BJ (cell line): Measurements from ENCODE around the gene SDK1. TPM values are rescaled to one million over a fixed set of nuclear protein-coding genes. Genes with fewer than 3 reads are reported as not detected.

Experiments
- CTCF ChIA-PET: fragments of 350-600 bp; formaldehyde crosslinking; extraction: SDS; loops from one replicate; lab custom pipeline; 2021; ENCODE audit warnings: antibody characterized with exemption, inconsistent platforms; lab: Yijun Ruan, JAX
- POLR2A ChIA-PET: fragments of 300-600 bp; sonication (Branson Sonifier 250); formaldehyde crosslinking; extraction: SDS; loops from one replicate; lab custom pipeline; 2021; ENCODE audit warnings: antibody characterized with exemption; lab: Charles Lee
- DNase-seq: peaks from one replicate; pipeline ENCODE4 v3.0.0-alpha.2; 2011; ENCODE audit warnings: low read depth
- H3K27me3 ChIP-seq: 2 replicates; pipeline ENCODE4 v1.6.0; 2011; ENCODE audit warnings: low read length; ENCODE audit not compliant: control insufficient read depth, insufficient read depth
- H3K36me3 ChIP-seq: 2 replicates; pipeline ENCODE4 v1.5.1; 2011; ENCODE audit warnings: low read length; ENCODE audit not compliant: control insufficient read depth, insufficient read depth
- H3K4me3 ChIP-seq: 2 replicates; pipeline ENCODE4 v1.5.1; 2011; ENCODE audit warnings: low read depth, mild to moderate bottlenecking, control low read depth, low read length
- polyA plus RNA-seq: library from polyadenylated mRNA; depleted of rRNA; stranded (reverse); fragments of >200 nt; gene quantifications from 2 replicates; pipeline ENCODE4 v1.2.3, GENCODE V29; 2011
- TF ChIP-seq, protein P1 (sequence below): IDR thresholded peaks from 2 replicates; pipeline ENCODE4 v1.5.1; 2011; ENCODE audit warnings: low read depth, mild to moderate bottlenecking, control low read depth, inconsistent platforms, low read length, moderate library complexity; ENCODE audit not compliant: insufficient read depth

The SDK1 gene
- polyA plus RNA-seq, 1 experiment = 0.01 TPM

DNA sequence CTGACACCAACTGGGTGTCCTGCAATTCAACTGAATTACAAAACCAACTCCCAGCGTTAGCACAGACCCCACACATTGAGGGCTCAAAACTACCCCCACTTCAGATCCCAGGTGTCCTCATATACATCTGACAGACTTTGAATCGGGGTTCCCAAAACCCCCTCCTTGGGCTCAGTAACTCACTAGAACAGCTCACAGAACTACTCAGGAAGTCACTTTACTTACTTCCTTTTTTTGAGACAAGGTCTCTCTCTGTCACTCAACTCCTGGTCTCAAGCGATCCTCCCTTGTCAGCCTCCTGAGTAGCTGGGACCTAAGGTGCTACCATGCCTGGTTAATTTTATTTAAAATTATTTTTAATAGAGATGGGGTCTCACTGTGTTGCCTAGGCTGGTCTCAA, 456.0 kb downstream of the SDK1 start:
- Histone ChIP-seq H3K4me3 (no peak overlapping the region), H3K36me3 (no peaks in the 10 kb centered on the region), H3K27me3 (no peaks in the 10 kb centered on the region)
- DNase-seq = no peak
- CTCF ChIA-PET = no interaction called here
- TF ChIP-seq, protein P1, sequence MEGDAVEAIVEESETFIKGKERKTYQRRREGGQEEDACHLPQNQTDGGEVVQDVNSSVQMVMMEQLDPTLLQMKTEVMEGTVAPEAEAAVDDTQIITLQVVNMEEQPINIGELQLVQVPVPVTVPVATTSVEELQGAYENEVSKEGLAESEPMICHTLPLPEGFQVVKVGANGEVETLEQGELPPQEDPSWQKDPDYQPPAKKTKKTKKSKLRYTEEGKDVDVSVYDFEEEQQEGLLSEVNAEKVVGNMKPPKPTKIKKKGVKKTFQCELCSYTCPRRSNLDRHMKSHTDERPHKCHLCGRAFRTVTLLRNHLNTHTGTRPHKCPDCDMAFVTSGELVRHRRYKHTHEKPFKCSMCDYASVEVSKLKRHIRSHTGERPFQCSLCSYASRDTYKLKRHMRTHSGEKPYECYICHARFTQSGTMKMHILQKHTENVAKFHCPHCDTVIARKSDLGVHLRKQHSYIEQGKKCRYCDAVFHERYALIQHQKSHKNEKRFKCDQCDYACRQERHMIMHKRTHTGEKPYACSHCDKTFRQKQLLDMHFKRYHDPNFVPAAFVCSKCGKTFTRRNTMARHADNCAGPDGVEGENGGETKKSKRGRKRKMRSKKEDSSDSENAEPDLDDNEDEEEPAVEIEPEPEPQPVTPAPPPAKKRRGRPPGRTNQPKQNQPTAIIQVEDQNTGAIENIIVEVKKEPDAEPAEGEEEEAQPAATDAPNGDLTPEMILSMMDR = no peak
- POLR2A ChIA-PET = no interaction called here

DNA sequence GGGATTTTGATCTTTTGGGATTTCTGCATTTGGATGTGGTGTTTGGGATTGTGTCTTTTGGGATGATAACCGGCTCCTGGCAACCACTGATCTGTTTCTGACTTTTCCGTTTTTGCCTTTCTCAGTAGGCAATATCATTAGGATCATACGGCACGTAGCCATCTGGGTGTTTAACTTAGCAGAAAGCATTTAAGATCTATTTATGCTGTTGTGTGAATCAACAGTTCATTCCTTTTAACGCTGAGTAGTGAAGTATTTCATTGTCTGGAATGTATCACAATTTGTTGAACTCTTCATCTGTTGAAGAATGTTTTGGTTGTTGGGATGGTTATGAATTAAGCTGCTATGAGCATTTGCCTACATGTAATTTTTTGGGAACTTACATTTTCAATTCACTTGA, 459.6 kb downstream of the SDK1 start:
- DNase-seq = no peak
- TF ChIP-seq, protein P1 = no peak
- CTCF ChIA-PET = no interaction called here
- Histone ChIP-seq H3K36me3 (no peaks in the 10 kb centered on the region), H3K27me3 (no peaks in the 10 kb centered on the region), H3K4me3 (no peak overlapping the region)
- POLR2A ChIA-PET = no interaction called here

DNA sequence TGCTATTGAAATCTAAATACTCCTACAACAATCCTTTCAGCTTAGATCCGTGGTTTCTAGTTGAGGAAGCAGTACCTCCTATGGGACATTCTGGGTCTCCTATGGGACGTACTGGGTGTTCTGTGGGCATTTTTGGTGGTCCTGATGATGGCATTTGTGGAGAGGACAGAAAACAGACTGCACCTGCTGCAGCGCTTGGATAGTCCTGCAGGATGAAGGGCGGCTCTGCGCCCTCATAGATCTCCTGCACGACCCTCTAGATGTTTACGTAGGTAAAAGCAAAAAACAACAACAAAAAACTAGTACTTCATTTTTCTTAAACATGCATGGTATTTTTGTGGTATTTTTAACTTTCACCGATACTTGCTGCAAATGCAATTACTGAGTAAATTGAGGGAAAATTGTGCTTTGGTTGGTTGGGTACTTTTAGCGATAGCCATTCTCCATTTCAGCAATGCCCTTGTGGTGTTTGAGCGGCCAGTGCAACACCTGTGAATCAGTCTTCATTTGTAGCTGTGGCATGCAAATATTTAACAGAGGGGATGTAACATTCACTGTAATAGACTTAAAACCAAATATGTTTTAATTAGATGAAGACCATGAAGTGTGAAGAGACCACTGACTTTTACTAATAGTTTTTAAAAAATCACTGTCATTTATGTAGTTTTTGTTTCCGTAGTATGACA, 461.2 kb downstream of the SDK1 start:
- POLR2A ChIA-PET = no interaction called here
- TF ChIP-seq, protein P1 = no peak
- Histone ChIP-seq H3K4me3 (no peak overlapping the region), H3K27me3 (no peaks in the 10 kb centered on the region), H3K36me3 (no peaks in the 10 kb centered on the region)
- DNase-seq = no peak
- CTCF ChIA-PET = no interaction called here

DNA sequence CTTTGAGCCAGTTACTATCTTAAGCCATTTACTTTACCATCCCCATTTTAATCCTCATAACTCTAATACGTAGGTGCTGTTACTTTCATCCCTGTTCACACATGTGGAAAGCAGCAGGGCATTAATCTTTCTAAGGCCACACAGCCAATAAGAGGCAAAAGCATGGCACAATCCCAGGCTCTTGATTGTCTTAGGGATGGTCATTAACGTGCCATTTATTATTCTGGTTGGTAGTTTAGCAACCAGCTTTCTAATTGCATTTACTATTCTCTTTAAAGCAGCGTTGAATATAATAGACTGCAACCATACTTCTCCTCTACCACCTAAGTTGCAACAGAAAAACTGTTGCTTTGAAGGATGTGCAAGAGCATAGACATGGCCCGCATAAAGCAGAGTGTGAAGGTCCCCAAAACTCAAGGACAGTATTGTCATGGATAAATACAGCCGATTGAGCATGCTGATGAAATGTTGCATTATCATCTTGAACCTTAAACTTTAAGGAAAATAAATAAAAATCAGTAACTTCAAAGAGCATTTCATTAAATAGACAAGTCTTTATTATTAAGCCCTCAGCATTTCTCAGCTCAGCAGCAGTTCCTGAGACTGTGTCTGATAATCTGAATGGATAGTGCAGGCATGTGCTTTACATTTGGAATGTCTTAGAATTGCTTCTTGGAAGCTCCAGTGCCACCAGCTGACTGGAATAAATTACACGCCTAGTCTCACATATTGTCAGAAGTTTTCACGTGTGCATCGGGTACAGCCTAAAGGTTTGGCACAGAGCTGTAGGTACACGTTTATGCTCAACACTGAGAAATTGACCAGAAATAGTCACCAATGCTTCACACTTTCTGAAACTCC, 467.1 kb downstream of the SDK1 start:
- TF ChIP-seq, protein P1 = no peak
- ChIA-PET POLR2A (no interaction called here), CTCF (no interaction called here)
- Histone ChIP-seq H3K4me3 (no peak overlapping the region), H3K36me3 (no peaks in the 10 kb centered on the region), H3K27me3 (no peaks in the 10 kb centered on the region)
- DNase-seq = no peak

DNA sequence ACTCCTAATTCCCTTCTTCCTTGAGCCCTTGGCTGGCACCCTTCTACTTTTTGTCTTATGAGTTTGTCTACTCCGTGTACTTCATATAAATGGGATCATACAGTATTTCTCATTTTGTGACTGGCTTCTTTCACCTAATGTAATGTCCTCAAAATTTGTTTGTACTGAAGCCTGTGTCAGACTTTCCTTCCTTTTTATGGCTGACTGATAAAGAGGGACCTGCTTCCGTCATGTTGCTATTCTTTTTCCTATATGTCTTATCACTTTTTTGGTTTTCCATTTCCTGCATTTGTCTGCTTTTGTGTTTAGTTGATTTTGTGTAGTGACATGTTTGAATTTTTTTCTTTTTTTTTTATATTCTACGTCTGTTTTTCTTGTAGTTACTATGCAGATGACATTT, 470.9 kb downstream of the SDK1 start:
- CTCF ChIA-PET = no interaction called here

More for the DNA sequence above, 470.9 kb downstream of the SDK1 start:
- TF ChIP-seq, protein P1 = no peak
- no peak for DNase-seq
- Histone ChIP-seq H3K4me3 (no peak overlapping the region), H3K27me3 (no peaks in the 10 kb centered on the region), H3K36me3 (no peaks in the 10 kb centered on the region)
- POLR2A ChIA-PET = no interaction called here
